Muscle of back (tissue), 11 donors: ENCODE measurements around the gene PCSK4. TPM values are rescaled to one million over a fixed set of nuclear protein-coding genes. Genes with fewer than 3 reads are reported as not detected.
A peak's percentile ranks its signal among the peaks of the same experiment; 100 is the strongest.

ENCODE experiments used
- DNase-seq, 3 donors: peaks; one replicate each; pipeline versions ENCODE4 v3.0.0 to v3.0.0-alpha.2; 2013
- polyA plus RNA-seq, 10 donors: library from polyadenylated mRNA; unstranded; fragments of 120-200 nt; gene quantifications; one replicate each; pipeline ENCODE4 v1.2.1, GENCODE V29; 2013; ENCODE audit not compliant: insufficient read length in 10 of 10

The PCSK4 gene
- polyA plus RNA-seq, 10 donors, result 0.46 to 2.0 (median 0.88) TPM

DNA sequence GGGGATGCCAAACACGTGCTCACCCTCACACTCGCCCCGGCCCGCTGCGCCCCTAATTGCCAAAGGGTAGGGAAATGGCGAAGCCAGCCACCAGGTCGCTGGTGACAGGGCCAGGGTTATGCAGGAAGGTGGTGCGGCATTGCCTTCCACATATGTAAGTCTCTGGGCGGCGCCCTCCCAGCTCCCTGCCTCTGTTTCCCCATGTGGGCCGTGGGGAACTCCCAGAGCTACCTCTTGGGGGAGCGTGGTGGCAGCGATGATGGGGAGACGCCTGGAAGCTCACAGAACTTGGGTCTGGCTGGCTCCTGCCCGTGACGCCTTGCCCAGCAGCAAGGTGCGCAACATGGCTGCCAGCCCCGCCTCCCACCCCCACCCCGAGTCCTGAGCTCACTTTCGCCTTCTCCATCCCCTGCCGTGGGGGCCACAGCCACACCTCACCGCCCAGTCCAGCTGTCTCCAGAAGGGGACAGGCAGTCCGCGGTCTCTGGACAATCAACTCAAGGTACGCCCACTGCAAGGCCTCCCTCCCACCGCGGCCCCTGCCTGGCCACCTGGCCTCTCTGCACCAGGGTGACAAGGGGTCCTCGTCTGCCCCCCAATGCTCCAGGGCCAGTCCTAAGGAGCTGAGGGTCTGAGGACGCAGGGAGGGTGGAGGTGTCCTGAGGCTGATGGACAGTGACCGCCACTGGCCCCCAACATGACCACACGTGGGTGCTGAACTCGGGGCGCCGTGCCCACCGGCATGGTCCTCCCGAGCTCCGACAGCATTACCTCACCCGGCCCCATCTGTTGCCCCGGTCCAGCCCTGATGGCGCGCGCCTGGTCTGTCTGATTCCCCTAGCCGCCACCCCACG lies 17.7 kb downstream of the PCSK4 start:
- no peak for DNase-seq

DNA sequence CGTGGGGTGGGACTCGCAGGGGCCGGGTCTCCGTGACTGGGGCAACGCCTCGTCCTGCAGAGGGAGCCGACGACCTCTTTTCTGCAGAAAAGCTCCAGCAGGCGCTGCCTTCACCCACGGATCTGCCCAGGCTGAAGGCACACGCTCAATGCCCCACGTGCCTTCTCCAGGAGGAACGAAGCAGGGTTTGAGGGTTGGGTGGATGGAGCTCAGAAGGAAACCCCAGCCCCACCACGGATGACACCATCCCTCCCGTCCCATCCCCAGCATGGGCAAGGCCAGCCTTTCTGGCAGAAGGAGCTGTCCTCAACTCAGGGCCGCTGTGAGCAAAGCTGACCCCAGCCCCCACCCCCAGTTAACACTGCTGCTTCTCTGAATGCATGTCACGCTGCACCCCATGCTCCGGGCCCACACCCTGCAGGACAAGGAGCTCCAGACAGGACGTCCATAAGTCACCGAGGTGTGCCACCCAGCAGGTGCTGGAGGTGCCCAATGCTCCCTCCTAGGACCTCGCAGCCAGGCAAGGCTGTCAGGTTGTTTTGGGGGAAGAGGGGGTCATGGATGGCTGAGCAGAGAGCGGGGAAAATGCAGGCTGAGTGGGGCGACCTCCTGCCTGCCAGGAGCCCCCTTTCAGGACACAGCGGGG lies 18.5 kb downstream of the PCSK4 start:
- no peak for DNase-seq

DNA sequence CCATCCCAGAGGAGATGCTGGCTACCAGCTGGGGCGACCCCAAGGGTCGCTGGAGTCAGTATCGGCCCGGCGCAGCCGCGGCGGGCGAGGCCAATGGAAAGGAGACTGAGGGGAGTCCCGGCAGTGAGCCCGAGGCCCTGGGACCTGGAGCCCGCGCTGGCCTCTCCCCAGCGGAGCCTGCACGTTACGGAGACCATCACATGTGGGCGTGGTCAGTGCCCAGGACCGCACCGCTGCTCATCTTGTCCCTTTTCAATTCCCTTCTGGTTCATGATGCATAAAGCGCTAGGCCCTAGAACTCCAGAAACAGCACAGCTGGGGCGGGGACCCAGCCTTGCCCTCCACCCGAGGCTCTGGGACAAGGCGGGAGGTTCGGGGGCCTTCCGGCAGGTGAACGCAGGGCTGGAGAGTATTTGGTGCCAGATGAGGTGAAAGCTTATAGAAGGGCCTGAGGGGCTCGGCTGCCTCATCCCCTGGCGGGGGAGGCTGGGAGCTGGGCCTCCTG lies 19.1 kb downstream of the PCSK4 start:
- DNase-seq, result no peak

DNA sequence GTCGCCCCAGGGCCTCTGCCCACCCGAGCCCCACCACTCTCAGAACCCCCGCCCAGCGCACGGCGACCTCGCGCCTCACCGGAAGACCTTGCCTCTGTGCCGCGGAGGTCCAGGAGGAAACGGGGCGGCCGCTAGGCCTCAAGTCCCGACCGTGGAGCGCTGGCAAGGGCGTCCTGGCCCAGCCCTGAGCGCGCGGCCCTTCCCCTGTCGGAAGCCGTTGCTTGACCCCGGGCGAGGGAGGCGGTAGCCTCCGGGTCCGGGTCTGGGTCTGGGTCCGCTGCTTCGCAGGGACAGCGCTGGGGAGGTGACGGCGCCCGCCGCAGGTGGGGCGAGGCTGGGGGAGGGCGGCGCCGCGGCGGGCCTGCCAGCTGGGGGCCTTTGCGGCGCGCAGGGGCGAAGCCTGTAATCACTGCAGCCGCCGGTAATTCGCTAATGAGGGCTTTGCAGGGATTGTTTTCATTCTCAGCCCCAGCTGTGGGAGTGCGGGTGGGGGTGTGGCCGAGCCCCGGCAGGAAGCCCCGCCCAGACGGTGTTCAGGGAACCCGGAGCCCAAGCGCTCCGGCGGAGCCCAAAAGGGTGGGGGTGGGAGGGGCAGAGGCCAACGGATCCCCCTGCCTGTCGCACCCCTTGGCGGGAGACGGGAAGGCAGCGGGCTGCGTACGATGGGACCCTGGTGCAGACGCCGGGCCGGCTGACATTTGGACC lies 19.7 kb downstream of the PCSK4 start:
- DNase-seq, result peak in 1 of 3 donors; percentile 65

DNA sequence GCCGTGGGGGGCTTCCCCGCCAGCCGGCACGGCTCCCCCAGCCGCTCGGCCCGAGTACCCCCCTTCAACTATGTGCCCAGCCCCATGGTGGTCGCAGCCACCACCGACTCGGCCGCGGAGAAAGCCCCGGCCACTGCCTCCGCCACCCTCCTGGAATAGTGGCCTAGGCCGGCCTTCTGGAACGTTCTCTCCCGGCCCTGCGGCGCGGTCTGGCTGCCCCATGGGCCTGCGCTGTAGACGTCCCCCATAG lies 20.2 kb downstream of the PCSK4 start:
- DNase-seq, result no peak

DNA sequence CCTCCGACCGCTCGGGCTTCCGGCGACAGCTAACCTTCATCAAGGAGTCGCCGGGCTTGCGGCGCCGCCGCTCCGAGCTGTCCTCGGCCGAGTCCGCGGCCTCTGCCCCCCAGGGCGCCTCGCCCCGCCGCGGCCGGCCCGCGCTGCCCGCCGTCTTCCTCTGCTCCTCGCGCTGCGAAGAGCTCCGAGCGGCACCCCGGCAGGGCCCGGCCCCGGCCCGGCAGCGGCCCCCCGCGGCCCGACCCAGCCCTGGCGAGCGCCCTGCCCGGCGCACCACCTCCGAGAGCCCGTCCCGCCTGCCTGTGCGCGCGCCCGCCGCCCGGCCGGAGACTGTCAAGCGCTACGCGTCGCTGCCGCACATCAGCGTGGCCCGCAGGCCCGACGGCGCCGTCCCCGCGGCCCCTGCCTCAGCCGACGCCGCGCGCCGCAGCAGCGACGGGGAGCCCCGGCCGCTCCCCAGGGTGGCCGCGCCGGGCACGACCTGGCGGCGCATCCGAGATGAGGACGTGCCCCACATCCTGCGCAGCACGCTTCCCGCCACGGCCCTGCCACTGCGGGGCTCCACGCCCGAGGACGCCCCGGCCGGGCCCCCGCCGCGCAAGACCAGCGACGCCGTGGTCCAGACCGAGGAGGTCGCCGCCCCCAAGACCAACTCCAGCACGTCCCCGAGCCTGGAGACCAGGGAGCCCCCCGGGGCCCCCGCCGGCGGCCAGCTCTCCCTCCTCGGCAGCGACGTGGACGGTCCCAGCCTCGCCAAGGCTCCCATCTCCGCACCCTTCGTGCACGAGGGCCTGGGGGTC lies 20.7 kb downstream of the PCSK4 start:
- no peak for DNase-seq

DNA sequence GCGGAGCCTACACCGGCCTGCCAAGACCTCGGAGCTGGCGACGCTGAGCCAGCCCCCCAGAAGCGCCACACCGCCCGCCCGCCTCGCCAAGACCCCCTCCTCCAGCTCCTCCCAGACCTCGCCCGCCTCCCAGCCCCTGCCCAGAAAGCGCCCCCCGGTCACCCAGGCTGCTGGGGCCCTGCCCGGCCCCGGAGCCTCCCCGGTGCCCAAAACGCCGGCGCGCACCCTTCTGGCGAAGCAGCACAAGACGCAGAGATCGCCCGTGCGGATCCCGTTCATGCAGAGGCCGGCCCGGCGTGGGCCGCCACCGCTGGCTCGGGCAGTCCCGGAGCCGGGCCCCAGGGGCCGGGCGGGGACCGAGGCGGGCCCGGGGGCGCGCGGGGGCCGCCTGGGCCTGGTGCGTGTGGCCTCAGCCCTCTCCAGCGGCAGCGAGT lies 21.3 kb downstream of the PCSK4 start:
- no peak for DNase-seq

DNA sequence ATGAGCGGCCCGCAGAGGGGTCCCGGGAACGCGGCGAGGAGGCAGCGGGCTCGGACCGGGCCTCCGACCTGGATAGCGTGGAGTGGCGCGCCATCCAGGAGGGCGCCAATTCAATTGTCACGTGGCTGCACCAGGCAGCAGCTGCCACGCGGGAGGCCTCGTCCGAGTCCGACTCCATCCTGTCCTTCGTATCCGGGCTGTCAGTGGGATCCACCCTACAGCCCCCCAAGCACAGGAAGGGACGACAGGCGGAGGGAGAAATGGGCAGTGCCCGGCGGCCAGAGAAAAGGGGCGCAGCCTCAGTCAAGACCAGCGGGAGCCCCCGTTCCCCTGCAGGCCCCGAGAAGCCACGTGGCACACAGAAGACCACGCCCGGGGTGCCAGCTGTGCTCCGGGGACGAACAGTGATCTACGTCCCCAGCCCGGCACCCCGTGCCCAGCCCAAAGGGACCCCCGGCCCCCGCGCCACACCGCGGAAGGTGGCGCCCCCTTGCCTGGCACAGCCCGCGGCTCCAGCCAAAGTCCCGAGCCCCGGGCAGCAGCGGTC lies 21.8 kb downstream of the PCSK4 start:
- DNase-seq, result no peak

DNA sequence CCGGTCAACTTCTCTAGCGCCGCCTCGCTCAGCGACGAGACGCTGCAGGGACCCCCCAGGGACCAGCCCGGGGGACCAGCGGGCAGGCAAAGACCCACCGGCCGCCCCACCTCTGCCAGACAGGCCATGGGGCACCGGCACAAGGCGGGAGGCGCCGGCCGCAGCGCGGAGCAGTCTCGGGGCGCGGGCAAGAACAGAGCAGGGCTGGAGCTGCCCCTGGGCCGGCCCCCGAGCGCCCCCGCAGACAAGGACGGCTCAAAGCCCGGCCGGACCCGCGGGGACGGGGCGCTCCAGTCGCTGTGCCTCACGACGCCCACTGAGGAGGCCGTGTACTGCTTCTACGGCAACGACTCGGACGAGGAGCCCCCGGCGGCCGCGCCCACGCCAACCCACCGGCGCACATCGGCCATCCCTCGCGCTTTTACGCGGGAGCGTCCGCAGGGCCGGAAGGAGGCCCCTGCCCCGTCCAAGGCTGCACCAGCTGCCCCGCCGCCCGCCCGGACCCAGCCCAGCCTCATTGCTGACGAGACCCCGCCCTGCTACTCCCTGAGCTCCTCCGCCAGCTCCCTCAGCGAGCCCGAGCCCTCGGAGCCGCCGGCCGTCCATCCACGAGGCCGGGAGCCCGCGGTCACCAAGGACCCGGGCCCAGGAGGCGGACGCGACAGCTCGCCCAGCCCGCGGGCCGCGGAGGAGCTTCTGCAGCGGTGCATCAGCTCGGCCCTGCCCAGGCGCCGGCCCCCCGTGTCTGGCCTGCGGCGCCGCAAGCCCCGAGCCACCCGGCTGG lies 22.5 kb downstream of the PCSK4 start:
- DNase-seq, result no peak

DNA sequence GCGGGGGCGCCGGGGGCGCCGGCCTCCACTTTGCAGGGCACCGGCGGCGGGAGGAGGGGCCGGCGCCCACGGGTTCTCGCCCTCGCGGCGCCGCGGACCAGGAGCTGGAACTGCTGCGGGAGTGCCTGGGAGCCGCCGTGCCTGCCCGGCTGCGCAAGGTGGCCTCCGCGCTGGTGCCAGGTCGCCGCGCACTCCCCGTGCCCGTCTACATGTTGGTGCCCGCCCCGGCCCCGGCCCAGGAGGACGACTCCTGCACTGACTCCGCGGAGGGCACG lies 23.0 kb downstream of the PCSK4 start:
- no peak for DNase-seq

DNA sequence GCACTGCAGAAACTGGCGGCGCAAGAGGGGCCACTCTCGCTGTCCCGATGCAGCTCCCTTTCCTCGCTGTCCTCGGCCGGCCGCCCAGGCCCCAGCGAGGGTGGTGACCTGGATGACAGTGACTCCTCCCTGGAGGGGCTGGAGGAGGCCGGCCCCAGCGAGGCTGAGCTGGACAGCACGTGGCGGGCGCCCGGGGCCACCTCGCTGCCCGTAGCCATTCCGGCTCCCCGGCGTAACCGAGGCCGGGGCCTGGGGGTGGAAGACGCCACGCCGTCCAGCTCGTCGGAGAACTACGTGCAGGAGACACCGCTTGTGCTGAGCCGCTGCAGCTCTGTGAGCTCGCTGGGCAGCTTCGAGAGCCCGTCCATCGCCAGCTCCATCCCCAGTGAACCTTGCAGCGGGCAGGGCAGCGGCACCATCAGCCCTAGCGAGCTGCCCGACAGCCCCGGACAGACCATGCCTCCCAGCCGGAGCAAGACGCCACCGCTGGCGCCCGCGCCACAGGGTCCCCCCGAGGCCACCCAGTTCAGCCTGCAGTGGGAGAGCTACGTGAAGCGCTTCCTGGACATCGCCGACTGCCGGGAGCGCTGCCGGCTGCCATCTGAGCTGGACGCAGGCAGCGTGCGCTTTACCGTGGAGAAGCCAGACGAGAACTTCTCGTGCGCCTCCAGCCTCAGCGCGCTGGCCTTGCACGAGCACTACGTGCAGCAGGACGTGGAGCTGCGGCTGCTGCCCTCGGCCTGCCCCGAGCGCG lies 23.5 kb downstream of the PCSK4 start:
- no peak for DNase-seq

DNA sequence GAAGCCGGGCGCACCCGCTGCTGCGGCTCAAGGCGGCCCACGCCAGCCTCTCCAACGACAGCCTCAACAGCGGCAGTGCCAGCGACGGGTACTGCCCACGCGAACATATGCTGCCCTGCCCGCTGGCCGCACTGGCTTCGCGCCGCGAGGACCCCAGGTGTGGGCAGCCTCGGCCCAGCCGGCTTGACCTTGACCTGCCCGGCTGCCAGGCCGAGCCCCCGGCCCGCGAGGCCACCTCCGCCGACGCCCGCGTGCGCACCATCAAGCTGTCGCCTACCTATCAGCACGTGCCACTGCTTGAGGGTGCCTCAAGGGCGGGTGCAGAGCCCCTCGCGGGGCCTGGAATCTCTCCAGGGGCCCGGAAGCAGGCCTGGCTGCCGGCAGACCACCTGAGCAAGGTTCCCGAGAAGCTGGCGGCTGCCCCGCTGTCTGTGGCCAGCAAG lies 24.1 kb downstream of the PCSK4 start:
- peak in 1 of 3 donors; percentile 23 for DNase-seq

DNA sequence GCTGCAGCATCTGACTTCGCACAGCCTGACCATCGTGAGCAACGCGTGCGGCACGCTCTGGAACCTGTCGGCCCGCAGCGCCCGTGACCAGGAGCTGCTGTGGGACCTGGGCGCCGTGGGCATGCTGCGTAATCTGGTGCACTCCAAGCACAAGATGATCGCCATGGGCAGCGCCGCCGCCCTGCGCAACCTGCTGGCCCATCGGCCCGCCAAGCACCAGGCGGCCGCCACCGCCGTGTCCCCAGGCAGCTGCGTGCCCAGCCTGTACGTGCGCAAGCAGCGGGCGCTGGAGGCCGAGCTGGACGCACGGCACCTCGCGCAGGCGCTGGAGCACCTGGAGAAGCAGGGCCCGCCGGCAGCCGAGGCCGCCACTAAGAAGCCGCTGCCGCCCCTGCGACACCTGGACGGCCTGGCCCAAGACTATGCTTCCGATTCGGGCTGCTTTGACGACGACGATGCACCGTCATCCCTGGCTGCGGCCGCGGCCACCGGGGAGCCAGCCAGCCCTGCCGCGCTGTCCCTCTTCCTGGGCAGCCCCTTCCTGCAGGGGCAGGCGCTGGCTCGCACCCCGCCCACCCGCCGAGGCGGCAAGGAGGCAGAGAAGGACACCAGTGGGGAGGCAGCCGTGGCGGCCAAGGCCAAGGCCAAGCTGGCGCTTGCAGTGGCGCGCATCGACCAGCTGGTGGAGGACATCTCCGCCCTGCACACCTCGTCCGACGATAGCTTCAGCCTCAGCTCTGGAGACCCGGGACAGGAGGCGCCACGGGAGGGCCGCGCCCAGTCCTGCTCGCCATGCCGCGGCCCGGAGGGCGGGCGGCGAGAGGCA lies 24.7 kb downstream of the PCSK4 start:
- DNase-seq, result no peak

DNA sequence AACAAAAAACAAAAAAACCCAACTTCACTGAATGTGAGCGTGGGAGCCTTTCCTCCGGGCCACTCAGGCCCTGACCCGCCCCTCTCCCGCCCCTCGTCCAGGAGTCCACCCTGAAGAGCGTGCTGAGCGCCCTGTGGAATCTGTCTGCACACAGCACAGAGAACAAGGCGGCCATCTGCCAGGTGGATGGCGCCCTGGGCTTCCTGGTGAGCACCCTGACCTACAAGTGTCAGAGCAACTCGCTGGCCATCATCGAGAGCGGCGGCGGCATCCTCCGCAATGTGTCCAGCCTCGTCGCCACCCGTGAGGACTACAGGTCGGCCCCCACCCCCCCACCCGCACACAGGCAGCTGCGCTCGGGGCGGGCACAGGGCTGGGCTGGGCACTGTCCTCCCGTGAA lies 28.3 kb downstream of the PCSK4 start:
- DNase-seq, result no peak

DNA sequence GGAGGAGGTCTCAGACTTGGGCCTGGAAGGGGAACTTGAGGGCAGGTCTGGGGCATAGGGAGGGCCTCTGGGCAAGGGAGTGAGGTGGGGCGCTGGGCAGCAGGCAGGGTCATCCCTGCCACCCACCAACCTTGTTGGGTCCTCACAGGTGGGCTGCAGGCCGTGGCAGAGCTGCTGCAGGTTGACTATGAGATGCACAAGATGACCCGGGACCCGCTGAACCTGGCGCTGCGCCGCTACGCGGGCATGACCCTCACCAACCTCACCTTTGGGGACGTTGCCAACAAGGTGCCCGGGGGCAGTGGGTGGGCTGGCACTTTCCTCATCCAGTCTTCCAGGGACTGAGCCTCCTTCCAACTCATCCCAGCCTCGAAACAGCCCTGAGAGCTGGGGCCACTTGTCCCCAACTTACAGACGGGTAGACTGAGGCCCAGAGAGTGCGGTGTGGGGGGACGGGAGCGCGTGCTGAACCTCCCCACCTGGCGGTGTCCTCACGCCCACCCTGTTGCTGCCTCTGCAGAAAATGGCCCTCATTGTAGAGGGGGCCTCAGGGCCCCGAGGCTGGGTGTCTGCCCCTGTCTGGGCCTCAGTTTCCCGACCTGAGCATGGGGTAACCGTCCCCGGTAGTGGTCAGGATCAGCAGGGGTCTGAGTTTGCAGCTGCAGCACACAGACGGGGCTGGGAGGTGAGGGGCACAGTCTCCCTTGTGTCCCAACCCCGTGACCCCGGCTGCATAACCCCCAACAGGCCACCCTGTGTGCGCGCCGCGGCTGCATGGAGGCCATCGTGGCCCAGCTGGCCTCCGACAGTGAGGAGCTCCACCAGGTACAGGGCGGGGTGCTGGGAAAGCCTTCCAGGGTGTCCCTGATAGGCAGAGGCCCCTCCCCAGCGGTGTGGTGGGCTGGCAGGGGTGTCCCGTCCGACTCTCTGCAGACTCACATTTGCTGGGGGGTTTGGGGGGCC lies 29.8 kb downstream of the PCSK4 start:
- DNase-seq, result no peak

DNA sequence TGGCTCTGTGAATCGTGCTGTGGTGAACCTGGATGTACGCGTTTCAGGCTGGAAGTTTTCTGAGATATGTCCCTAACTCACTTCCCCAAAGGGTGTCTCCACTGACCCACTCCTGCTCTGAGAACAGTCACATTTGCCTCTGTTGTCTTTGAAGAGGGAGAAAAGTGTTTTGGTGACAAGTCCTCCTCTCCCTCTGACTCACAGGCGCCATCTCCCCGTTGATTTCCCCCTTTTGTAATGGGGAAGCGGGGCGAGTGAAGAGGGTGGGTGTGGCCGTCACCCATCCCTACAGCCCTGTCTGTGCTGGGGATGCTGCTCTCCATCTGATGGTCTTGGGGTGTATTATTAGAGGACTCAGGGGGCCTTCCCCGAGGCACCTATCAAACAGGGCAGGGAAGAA lies 30.7 kb downstream of the PCSK4 start:
- no peak for DNase-seq

DNA sequence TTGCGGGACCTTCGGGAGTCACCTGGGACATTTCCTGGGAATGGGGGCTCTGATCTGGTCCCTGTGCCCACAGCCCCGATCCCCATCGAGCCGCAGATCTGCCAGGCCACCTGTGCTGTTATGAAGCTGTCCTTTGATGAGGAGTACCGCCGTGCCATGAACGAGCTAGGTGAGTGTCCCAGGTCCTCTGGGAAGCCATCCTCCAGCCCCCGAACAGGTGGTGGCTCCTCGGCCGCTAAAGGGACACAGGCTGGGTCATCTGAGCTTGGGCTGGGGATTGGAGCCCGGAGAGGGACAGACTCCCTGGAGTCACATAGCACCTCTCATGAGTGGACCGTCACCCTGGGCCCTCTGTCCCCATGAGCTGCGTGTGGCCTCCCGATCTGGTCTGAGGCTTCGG lies 32.3 kb downstream of the PCSK4 start:
- no peak for DNase-seq
